Skin of body (tissue), 2 donors: ENCODE results near the gene C19orf73. TPM values are rescaled to one million over a fixed set of nuclear protein-coding genes. Genes with fewer than 3 reads are reported as not detected.
"Not testable (repeated sequence)": the region's sequence is repeated elsewhere in the genome, so short reads cannot be mapped to it uniquely, and the experiment has no call there.

Source experiments
- DNase-seq: peaks from one replicate; lab custom pipeline; 2025; lab: John Stamatoyannopoulos, UW
- total RNA-seq: library from RNA; depleted of rRNA; stranded (reverse); fragments of >200 nt; gene quantifications from one replicate; pipeline ENCODE4 v1.2.3, GENCODE V29; 2014

Gene C19orf73
- total RNA-seq, 1 donor from 2014 or later, result 0.30 TPM

DNA sequence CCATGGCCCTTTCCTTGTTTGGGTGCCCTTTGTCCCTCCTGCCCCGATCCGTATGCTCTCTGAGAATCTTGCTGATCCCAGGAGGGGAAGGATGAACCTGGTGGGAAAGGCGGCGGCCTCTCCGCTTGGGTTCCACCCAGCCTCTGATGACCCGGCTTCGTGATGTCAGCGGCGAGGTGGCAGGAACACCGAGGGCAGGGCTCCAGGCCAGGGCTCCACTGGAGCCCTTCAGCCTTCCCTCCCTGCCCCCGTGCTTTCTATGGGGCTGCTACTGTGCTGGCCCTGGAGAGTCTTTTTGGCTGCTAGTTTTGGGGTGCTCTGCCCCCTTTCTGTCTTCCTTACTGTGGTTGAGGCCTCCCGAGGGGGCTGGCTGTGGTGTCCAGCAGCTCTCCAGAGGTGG is 16.6 kb downstream of the C19orf73 start:
- DNase-seq, result no peak

GRCh38 chr19:49101160-49101559 is 17.8 kb downstream of the C19orf73 start:
- DNase-seq, result no peak

DNA sequence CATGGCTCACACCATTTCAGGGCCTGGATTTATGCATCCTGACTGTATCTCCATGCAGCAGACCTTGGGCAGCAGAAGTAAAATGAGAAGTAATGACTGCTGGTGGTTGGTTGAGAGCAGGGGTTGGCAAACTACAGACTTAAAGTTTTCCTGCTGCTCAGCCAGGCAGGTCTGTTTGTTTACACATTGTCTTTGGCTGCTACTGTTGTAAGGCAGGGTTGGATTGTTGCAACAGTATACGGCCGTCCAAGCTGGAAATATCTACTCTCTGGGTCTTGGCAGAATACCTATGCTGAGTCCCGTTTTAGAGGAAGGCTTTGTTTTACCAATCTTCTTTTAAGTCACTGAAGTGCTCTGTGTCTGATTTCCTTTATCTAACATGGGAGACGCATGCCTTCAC is 20.1 kb downstream of the C19orf73 start:
- DNase-seq, result no peak

- DNase-seq, result peak; percentile 36
Observed at GRCh38 chr19:49097453-49098288, 21.3 kb downstream of the C19orf73 start.

DNA sequence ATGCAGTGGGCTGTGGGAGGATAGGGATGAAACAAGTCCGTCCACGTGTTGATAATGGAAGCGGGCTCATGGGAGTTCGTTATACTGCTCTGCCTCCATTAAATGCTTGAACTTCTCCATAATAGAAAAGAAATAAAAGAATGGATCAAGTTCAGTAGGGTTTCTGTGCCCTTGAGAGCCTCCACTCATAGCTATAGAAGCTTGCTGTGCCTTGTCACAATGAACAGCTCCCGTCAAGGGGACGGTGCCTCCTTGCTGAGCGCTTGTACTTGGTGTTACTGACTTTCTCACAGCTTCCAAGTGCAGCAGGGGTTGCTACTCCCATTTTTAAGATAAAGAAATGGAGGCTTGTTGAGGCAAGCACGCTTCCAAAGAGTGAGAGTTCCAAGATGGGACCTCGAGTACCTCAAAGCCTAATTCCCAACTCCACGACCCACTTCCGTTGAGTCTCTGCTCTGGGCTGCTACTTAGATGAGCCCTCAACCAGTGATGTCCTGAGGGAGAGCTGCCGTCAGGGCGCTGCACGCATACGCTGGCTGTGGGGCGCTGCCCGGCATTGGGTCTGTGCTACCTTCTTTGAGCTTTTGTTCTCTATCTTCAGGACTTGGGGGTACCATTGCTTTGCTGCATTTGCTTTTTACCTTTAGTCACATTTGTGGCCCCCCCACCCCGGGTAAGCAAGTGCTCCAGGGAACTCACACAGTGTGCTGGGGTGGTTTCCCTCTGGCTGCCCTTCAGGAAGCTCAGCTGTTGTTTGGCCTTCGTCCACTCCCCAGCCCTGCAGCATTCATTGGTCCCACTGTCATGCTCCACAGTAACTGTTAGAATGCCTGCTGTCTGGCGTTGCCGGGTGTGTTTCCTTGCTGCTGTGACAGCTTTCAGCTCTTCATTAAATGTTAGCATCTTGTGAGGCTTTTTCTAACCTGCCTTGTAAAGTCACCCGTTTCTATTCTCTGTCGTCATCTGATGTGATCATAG is 24.1 kb downstream of the C19orf73 start:
- no peak for DNase-seq

DNA sequence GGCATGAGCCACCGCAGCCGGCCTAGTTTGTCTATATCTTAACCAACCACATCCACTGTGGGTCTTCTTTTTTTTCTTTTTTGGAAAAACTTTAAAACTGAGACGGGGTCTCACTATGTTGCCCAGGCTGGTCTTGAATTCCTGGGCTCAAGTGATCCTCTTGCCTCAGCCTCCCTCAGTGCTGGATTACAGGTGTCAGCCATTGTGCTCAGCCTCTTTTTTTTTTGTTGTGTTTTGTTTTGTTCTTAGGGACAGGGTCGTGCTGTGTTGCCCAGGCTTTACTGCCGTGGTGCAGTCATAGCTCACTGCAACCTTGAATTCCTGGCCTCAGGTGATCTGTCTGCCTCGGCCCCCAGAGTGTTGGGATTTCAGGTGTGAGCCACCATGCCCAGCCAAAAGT is 26.3 kb downstream of the C19orf73 start:
- no peak for DNase-seq

DNA sequence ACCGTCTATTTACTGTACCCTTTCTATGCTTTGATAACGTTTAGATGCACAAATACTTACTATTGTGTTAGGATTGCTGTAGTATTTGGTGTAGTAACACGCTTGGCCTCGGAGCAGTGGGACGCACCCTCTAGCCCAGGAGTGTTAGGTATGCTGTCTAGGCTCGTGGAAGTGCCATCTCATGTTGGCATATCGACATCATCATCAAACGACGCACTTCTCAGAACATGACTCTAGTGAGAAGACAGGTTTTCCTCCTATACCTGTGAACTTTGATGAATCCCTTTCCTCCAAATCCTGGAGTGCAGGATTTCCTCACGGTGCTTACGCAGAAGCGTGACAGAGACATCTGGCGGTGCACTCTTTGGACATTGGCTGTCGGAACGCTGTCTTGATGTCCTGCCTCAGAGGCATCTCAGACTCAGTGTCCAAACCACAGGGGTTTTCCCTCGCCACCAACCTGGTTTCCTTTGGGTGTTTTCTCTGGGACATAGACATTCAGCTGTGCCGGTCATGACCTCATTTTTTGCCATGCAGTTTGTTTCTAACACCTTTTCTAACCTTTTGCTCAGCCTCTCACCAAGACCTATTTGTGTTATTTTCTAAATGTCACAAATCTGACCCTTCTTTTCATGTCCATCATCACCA is 27.4 kb downstream of the C19orf73 start:
- no peak for DNase-seq

GRCh38 chr19:49086296-49086695 is 32.6 kb downstream of the C19orf73 start:
- no peak for DNase-seq

GRCh38 chr19:49085868-49086232 is 33.1 kb downstream of the C19orf73 start:
- DNase-seq, result no peak

DNA sequence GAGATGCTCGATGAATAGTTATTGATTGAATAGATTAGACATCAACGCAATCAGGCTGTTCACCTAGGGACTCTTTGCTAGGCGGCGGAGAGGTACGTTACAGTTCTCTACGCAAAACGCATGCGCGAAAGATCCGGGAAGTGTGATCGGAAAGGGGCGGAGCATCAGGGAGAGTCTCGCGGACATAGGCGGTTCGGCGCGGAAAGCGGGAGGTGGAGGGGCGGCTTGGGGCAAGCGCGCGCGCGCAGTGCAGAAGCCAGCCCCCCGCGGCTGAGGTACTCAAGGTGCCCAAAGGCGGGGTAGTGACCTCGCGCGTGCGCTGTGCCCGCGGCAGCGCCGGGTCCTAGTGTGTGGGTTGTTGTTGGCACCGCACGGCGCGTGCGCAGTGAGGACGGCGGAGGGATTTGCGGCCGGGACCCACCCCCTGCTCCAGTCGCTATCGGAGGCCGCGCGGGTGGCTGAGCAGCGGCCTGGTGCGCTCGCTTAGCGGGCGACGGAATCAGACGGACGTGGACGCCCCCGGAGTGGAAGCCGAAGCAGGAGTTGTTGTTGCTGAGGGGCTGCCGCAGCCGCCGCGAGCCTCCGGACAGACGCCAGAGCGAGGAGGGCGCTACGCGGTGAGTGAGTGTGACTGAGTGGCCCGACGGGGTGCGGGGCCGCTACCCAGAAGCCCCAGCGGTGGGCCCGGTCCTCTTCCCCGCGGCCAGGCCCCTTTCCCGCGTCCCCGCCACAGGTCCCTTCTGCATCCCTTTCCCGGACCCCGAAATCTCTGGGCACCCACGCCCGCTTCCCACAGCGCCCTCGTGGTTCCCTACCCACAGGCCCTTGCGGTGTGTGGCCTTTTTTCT is 33.7 kb downstream of the C19orf73 start, which contains the start of gene SNRNP70:
Gene SNRNP70, plus strand, starts transcription at position 432 of the 848 bp plus-strand sequence. CDS start 964 bp downstream, outside the sequence.
- peak; percentile 99 for DNase-seq

GRCh38 chr19:49084206-49085019 is 34.5 kb downstream of the C19orf73 start:
- DNase-seq, result no peak

DNA sequence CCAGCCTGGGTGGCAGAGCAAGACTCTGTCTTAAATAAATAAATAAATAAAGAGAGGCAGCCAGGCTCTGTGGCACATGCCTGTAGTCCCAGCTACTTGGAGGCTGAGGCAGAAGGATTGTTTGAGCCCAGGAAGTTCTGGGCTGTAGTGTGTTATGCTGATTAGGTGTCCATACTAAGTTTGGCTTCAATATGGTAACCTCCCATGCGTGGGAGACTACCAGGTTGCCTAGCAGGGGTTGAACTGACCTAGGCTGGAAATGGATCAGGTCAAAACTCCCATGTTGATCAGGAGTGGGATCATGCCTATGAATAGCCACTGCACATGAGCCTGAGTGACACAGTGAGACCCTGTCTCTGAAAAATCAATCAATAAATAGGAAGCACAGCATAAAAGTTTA is 37.7 kb downstream of the C19orf73 start:
- DNase-seq, result no peak

DNA sequence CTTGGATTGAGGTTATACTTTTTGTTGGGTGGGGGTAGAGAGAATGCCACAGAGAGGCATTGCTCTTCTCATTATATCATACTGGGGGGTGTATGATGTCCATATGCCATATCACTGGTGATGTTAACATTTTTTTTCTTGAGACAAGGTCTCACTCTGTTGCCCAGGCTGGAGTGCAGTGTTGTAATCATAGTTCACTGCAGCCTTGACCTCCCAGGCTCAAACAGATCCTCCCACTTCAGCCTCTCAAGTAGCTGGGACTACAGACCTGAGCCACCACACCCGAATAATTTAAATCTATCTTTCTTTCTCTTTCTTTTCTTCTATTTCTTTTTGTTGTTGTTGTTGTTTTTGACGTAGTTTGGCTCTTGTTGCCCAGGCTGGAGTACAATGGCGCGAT is 38.6 kb downstream of the C19orf73 start:
- no peak for DNase-seq

DNA sequence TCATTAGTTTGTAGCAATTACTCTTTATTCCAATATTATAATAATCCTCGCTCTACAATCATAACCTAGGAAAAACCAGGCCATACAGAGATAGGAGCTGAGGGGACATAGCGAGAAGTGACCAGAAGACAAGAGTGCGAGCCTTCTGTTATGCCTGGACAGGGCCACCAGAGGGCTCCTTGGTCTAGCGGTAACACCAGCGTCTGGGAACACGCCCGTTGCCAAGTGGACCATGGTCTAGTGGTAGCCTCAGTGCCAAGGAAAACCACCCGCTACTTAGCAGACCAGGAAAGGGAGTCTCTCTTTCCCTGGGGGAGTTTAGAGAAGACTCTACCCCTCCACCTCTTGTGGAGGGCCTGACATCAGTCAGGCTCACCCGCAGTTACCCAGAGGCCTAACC is 44.1 kb downstream of the C19orf73 start:
- DNase-seq, result not testable (repeated sequence)

GRCh38 chr19:49073514-49074378 is 45.2 kb downstream of the C19orf73 start:
- no peak for DNase-seq

GRCh38 chr19:49071860-49072547 is 46.9 kb downstream of the C19orf73 start:
- no peak for DNase-seq

GRCh38 chr19:49070416-49070815 is 48.5 kb downstream of the C19orf73 start:
- no peak for DNase-seq

DNA sequence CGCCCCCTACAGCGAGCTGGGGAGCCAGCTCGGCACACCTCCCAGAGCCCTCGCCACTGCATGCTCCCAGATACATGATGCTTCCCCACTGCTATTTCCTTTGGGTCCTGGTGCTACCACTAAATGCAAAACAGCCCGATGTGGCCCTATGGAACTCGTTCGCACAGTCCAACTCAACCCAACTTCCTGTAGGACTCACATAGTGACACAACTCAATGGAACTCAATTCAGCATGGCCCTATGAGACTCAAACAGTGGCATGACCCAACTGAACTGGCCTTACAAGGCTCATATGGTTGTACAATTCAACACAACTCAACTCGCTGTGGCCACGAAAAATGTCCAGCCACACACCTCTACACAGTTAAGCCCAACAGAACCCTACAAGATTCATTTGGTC is 49.9 kb downstream of the C19orf73 start:
- DNase-seq, result no peak
